Stimulated activated CD8-positive, alpha-beta memory T cell treated with anti-CD3 and anti-CD28 coated beads, Interleukin-12 subunit alpha, Interleukin-12 subunit beta, amount 100 ng/mL, for 24 hours (primary cell): ENCODE measurements around the gene B3GNT2.
"Not testable (repeated sequence)": the region's sequence is repeated elsewhere in the genome, so short reads cannot be mapped to it uniquely, and the experiment has no call there.

Experiments used
- DNase-seq: peaks from one replicate; pipeline ENCODE4 v3.0.0-alpha.2; 2020; ENCODE audit errors: extremely low read depth

The B3GNT2 gene, protein sequence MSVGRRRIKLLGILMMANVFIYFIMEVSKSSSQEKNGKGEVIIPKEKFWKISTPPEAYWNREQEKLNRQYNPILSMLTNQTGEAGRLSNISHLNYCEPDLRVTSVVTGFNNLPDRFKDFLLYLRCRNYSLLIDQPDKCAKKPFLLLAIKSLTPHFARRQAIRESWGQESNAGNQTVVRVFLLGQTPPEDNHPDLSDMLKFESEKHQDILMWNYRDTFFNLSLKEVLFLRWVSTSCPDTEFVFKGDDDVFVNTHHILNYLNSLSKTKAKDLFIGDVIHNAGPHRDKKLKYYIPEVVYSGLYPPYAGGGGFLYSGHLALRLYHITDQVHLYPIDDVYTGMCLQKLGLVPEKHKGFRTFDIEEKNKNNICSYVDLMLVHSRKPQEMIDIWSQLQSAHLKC

DNA sequence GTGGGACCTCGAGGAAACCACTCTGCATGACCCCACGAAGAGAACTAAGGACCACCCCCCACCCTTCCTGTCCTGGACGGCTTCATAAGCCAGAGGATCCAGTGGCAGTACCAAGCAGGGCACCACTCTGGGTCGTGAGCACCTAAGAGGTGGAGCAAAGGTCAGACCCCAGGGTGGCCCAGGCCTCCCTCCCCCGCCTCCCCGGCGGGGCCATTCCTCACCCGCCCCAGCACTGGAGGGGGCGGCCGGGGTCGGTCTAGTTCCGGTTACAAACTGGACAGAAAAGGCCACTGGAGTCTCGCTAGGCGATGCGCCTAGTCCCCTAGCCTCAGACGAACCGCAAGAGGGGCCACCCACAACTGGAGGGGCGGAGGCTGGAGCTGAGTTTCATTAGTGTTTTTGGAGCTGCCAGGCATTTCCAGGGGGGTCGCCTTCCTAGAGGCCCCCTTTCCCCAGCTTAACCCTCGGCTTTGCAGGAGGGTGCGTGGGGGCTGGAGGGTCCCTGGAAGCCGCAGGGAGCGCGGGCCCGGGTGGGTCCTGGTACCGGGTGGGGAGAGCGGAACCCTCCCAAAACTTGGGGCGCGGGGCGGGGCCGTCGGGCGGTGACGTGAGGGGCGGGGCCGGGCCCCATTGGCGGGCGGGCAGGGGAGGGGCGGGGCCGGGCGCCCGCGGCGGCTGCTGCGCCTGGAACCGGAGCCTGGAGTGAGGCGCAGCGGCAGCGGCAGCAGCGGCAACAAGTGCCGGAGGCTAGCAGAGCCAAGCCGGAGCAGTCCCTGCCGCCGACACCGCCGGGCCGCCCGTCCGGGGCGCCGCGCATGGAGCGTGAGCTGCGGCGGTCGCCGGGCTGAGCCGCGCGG is at the start of gene B3GNT2:
Gene B3GNT2, plus strand, starts transcription at position 695 of the 857 bp plus-strand sequence. CDS start 26,106 bp downstream, outside the sequence.
- peak; percentile 61 for DNase-seq

DNA sequence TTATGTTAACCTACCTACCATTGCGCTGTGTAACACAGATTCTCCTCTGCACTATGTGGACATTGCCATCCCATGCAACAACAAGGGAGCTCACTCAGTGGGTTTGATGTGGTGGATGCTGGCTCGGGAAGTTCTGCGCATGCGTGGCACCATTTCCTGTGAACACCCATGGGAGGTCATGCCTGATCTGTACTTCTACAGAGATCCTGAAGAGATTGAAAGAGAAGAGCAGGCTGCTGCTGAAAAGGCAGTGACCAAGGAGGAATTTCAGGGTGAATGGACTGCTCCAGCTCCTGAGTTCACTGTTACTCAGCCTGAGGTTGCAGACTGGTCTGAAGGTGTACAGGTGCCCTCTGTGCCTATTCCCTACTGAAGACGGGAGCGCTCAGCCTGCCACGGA is 49.1 kb upstream of the B3GNT2 start:
- not testable (repeated sequence) for DNase-seq

DNA sequence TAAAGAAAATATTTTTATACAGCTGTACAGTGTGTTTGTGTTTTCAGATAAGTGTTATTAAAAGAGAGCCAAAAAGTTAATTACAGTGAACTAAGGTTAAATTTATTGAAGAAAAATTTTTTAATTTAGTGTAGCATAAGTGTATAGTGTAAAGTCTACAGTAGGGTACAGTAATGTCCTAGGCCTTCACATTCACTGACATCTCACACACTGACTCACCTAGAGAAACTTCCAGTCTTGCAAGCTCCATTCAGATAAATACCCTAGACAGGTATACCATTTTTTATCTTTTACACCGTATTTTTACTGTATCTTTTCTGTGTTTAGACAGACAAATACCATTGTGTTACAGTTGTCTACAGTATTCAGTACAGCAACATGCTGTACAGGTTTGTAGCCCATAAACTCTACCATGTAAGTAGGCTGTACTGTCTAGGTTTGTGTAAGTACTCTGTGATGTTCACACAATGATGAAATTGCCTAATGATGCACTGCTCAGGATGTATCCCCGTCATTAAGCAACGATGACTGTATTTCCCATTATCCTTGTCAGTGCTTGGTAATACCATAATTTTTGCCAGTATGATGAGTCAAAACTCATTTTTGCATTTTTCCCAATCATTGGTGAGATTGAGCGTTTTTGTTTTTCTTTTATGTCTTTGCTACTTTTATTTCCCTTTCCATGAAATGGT is 48.2 kb upstream of the B3GNT2 start:
- DNase-seq: no peak

DNA sequence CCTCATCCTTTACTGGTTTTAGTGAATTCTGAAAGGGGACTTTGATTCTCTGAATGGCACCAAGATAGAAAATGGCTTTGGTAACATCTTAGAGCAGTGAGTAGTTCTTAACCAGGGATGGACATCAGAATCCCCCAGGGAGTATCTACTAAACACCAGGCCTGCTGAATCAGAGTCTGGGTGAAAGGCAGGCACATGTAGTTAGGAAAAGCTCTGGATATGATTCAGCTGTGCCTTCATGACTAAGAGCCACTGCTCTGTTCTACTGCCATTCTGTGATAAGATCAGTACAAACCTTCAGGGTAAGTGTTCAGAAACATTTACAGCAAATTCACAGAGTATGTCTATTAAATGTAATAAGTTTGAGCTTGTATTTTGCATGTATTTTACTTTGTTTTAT is 46.2 kb upstream of the B3GNT2 start:
- DNase-seq: no peak

DNA sequence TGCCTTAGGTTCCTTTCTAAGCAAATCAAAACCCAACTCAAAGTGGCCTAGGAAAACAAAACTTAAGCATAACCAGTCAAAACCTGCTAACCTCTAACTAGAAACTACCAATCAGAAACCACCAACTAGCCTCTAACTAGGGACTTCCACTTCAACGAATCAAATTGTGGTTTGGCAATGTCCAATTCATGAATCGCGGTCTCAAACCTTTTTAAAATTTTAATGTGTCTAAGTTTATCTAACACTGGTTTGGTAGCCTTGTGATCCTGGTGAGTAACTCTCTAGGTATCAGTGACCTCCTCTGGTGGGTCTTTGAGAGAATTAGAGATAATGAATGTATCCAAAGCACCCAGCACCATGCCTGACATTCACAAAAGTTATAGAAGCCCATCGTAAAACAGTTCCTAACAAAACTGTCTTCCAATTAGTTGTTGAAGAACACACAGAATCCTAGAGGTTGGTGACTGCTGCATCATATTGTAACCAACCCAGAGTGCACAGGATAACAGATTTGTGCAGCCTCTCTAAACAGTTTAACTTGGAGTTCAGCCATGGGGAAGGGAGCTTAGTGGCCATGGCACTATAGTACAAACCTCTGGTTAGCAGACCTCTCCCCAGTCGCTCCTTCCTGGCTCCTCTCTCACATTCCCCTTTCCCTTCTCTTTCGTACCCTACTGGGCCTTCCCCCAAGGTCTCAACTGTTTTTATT is 45.2 kb upstream of the B3GNT2 start:
- DNase-seq: no peak

DNA sequence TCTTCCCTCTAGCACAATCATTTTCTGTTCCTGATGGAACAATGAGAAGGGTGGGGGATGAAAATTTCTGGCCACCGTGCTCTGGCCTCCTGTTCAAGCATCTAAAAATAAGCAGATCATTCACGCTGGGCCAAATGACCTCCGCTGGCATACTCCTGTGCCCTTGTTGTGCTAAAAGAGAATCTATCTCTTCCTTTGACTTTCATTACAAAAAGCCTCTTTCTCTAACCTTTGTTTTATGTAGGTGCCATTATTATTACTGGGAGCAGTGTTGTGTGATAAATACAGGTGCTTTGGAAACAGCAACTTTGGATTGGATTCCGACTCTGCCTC is 44.6 kb upstream of the B3GNT2 start:
- DNase-seq: no peak

DNA sequence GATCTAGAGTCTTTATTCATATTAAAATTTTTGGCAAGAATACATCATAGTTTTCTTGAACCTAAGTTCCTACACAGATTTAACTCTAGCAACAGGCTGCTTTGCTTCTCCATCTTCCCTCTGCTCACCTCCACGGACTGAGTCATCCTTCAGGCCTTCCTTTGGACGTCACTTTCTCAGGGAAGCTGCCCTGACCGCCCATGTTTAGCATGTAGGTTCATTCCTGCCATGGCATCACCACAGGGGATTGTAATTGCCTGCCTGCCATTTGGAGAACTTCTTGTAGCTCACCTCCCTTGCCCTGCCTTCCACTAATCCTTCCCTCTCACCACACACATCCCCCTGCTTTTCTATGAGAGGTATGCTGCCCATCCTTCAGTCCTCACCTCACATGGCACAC is 43.9 kb upstream of the B3GNT2 start:
- DNase-seq: no peak

DNA sequence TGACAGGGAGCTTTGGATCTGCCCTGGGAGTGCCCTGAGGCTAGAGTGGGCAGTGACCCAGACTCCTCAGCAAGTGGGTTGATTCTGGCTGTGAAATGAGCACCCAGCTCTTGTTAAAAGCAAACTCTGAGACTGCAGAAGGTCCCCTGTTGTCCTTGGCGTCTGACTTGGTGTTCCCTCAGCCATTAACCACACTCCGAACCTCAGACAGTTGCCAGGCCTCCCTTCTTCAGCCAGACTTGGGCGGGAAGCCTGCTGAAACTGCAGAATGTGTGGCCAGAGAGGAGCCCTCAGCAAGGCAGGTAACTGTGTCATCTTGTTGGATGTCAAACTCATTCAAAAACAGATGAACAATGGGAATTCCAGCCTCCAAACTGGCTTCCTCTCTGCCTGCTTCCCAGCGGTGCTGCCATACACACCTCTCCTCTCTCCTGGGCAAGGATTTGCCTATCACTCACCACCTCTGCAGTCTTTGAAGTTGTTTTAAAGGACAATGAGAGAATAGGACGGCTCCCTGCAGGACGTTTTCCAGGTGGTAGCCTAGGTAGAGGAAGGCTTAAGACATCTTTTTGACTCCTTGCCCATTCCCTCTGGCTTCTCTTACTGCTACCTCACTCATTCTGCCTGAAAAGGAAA is 38.9 kb upstream of the B3GNT2 start:
- no peak for DNase-seq

DNA sequence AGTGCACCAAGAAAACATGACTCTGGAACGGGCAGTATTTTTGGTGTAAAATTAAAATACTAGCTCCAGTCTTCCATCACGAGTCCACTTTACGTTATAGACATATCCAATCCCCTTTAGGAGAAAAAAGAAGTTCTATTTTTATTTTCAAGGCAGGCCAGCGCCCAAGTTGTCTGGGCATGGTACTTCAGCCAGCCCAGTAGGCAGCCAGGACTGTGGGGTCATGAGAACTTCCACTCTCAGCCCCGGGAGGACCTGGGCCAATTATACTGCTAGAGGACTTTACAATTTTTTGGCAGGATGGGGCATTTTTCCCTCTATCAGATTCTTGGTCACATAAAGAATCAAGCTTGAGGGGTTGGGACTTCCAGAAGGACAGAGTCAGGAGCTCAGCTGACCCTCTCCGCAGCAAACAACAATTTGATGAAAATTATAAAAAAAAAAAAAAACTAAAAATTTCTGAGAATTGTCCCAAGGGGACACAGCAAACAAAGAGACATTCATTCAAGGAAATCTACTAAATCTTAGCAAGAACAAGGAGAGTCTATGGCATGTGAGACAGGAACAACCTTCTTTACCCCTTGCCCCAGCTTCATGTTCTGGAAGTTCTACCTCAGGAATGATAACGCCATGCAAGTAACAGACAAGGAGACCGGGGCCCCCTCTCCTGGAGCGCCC is 37.3 kb upstream of the B3GNT2 start:
- no peak for DNase-seq

DNA sequence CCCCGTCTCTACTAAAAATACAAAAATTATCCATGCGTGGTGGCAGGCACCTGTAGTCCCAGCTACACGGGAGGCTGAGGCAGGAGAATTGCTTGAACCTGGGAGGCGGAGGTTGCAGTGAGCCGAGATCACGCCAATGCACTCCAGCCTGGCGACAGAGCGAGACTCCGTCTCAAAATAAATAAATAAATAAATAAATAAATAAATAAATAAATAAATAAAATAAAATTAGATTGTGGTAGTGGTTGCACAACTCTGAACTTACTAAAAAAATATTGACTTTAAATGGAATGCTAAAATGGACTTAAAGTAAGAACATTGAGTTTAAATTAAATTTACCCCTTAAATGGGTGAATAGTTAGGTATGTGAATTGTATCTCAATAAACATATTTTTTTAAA is 35.2 kb upstream of the B3GNT2 start:
- not testable (repeated sequence) for DNase-seq

DNA sequence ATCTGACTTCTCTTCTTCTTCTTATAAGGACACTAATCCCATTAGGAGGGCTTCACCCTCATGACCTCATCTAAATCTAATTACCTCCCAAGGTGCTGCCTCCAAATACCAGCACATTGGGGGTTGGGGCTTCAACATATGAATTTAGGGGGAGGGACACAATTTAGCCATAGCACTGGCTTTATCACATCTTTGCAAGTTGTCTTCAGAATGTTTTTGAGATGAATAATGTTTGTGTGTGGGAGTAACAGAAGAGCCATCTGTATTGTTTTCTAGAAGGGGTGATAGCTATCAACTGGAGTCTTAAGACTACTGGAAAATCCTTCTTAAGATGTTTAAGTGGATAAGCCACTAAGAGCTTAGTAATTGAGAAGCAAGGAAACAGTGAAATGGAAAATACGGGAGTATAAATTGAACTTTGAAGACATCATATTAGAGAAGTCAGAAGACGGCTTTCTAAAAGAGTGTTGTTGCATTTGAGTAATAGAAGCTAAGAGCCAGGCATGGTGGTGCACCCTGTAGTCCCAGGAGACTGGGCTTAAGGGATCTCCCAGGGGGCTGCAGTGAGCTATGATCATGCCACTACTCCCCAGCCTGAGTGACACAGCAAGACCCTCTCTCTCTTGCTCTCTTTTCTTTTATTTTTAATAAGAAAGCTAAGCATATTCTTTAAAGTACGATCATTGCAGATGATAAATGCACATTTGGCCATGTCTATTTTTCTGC is 32.6 kb upstream of the B3GNT2 start:
- DNase-seq: no peak

DNA sequence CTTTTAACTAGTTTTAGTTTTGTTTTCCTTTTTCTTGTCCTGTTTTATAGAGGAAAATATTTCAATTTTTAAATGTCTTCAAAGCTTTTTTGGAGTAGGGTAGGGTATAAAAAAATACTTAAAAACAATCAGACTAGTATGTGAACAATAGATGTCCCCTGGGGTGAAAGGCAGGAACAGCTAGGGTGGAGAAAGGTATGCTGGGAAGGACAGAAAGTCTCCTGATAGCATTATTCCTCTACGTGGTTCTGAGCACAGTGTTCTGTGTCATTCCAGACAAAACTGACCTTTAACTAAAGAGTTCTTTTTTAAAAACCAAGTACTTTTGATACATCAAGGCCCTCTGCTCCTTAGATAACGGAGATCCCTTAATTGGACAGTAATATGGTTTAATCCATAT is 32.1 kb upstream of the B3GNT2 start:
- no peak for DNase-seq

DNA sequence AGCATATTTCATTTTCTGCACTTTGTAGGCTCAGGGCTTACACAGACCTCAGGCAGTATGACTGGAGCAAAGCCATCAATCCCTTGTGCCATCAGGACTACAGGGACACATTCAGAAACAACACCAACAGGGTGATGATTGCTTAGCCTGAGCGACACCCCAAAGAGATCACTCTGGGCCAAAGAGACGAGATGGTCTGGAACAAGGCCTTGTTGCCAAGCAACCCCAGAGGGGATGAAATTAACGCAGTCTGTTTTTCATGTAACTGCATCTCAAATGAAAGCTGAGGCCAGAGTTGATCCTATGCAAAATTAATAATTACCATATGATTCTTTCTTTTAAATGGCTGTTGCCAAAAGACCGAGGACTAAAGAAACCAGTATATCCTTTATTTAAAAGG is 20.2 kb upstream of the B3GNT2 start:
- DNase-seq: no peak

DNA sequence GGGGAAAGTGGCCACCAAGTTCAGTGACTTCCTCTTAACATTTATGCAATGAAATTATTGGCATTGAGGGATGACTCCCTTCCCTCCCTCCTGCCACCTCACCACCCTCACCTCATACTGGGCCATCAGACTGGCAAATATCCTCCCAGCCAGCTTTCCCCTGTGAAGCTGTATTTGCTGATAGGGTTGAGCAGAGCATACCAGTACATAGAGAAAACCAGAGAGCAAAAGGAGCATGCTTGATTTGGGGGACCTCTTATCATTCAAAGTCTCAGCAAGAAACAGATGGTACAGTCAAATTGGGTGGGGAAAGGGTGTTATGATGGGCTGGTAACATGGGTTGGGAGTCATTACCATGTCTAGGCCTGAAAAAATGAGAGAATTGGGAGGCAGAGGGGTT is 19.1 kb upstream of the B3GNT2 start:
- DNase-seq: no peak

DNA sequence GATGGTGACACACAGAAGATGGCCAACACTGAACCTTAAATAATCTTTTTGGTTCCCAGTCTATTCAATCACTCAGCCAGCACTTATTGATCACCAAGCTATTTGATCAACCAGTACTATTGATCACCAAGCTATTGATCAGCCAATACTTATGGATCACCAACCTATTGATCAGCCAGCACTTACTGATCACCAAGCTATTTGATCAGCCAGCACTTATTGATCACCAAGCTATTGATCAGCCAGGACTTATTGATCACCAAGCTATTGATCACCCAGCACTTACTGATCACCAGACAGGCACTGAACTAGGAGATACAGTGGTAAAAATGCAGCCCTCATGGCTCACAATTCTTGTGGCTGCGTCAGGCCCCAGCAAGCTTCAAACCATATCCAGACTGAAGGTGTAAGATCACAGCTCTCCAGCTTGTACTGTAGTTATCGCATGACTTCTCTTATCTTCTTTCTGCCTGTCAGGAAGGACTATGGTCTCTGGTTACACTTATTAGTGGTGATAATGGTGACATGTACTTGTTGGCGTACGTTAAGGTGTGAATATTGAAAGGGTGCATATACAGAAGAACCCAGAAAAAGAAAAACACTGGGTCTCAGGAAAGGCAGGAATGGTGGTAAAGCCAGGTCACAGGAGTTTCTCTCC is 18.4 kb upstream of the B3GNT2 start:
- no peak for DNase-seq

DNA sequence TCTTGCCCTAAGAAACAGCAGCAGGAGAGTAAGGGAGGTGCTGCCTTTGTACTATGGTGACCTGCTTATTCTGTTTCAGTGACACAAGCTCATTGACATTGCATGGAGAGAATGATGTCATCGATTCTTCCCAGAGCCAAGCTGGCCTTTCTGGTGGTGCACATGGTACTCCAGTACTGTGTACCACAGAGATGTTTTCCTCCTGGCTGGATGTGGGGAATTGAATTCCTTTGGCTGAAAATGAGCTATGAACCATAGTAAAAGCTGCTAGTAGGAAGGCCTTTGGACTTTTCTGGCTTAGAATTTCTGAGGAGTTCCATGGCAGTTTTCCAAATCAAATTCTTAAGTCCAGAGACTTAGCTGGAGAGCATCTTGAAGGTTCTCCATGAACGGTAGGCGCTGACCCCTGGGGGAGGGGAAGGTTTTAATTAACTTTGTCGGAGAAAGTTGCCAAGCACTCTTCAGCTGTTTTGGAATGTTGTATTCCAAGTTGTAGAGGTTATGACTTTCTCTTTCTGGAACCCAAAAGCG is 17.1 kb upstream of the B3GNT2 start:
- DNase-seq: no peak

DNA sequence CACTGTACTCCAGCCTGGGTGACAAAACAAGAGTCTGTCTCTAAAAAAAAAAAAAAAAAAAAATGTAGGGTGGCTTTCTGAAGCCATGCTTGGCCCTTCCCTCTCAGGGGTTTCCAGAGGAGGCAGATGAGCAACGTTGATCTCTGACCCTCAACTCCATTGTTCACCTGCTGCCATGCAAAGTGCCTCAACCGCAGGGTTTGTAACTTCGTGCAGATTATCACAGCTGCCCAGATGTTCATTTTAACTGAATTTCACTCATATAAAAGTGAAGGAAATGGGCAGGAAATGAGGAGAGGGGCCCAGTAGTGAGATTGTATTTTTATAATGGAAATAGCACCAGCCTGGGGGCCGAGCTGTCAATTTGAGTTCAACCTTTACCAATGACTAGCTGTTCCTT is 14.9 kb upstream of the B3GNT2 start:
- no peak for DNase-seq

DNA sequence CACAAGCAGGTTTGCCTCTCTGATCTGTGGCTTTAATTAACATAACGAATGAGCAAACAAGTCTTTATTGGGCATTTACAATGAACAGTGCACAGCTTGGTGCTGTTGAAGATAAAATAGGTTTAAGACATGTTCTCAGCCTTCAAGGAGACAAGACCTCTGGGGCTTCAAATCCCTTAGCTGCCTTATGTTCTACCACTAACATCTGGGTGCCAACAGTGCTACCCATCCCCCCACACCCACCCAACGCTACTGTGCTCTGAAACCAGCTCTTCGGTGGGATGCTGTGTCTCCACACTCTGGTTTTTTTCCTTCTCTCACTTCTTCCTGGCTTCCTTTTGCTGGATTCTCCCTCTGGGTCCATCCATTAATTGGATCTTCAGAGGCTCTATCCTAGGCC is 14.1 kb upstream of the B3GNT2 start:
- no peak for DNase-seq

DNA sequence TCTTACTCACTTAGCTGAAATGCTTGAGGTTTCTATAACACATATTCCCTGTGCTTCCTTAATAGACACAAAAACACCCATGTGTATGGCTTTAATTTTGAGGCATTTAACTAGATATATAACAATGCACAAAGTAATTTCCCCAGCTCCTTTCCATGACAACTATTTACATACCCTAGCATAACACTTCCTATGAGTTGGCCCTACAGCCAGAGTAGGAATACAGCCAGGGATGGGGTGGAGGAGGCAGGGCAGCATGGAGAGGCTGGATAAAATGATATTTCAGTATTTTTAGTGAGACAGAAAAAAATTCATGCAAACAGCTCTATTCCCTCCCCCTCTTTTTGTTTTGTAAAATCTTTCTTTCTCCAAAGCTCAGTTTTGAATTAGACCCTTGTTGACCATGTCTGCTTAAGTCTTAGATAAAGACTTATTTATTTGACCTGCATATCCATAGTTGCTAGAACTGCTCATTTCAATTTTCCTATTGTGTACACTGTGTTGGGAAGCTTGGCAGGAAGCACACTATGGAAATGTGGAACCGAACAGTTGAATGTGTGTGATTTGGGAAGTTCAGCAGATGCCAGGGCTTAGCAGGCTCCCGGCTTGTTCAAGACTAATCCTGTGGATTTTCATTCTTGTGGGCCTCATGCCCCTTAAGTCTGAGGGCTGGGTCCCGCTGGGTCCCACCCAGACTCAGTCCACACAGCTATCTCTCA is 11.2 kb upstream of the B3GNT2 start:
- DNase-seq: no peak
